DOHH2 (cell line): ENCODE data around the gene EXD3.

Experiments
- EZH2phosphoT487 ChIP-seq: fragments of 200-600 bp; sonication (generic); IDR thresholded peaks from 2 replicates; pipeline ENCODE4 v1.6.1; 2017; ENCODE audit warnings: borderline replicate concordance, mild to moderate bottlenecking, antibody characterized with exemption, low read length, moderate library complexity, mixed read lengths
- TF ChIP-seq, protein P1 (sequence below): fragments of 200-600 bp; sonication (generic); IDR thresholded peaks from one replicate; pipeline ENCODE4 v1.5.1; 2014; ENCODE audit warnings: antibody characterized with exemption, mild to moderate bottlenecking, low read depth, low read length; ENCODE audit not compliant: poor library complexity, severe bottlenecking

GRCh38 chr9:137309368-137310188 is 113.4 kb downstream of the EXD3 start:
- TF ChIP-seq, protein P1, sequence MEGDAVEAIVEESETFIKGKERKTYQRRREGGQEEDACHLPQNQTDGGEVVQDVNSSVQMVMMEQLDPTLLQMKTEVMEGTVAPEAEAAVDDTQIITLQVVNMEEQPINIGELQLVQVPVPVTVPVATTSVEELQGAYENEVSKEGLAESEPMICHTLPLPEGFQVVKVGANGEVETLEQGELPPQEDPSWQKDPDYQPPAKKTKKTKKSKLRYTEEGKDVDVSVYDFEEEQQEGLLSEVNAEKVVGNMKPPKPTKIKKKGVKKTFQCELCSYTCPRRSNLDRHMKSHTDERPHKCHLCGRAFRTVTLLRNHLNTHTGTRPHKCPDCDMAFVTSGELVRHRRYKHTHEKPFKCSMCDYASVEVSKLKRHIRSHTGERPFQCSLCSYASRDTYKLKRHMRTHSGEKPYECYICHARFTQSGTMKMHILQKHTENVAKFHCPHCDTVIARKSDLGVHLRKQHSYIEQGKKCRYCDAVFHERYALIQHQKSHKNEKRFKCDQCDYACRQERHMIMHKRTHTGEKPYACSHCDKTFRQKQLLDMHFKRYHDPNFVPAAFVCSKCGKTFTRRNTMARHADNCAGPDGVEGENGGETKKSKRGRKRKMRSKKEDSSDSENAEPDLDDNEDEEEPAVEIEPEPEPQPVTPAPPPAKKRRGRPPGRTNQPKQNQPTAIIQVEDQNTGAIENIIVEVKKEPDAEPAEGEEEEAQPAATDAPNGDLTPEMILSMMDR: no peak
- no peak for TF ChIP-seq EZH2phosphoT487
